NCI-H2227 (cell line): Measurements from ENCODE around the gene LYSMD2.

ENCODE experiments used
- DNase-seq: peaks from one replicate; lab custom pipeline; 2025; ENCODE audit not compliant: unreplicated experiment; lab: John Stamatoyannopoulos, UW

Gene LYSMD2

GRCh38 chr15:51752888-51753287 lies 15.4 kb upstream of the LYSMD2 start:
- DNase-seq = no peak

- peak; percentile 46 for DNase-seq
Observed at GRCh38 chr15:51751697-51752683, 14.5 kb upstream of the LYSMD2 start.

GRCh38 chr15:51750792-51751696 lies 13.6 kb upstream of the LYSMD2 start, which contains the start of gene TMOD2:
TMOD2 (plus strand) TSS chr15:51751597; CDS start chr15:51766442, 14,845 bp downstream.
- DNase-seq = peak; percentile 37

- no peak for DNase-seq
Observed at GRCh38 chr15:51750186-51750585, 12.7 kb upstream of the LYSMD2 start.

DNA sequence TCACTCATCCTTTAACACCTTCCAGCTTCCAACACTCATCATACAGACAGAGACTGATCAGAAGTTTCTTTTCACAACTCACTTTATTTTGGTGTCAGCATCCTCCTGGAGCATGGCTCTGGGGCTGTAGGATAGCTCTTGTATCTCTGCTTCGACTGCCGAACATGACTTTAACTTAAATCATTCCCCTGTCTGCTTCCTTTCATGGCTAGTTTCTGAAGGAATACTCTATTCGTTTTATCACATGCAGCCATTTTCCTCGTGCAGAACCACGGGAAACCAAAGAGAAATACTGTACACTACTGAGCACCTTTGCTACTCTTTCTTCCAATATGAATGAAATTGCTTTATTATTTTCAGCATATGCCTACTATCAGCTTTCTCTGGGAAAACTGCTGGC lies 11.9 kb upstream of the LYSMD2 start:
- DNase-seq = no peak

GRCh38 chr15:51739061-51739712 lies 1.7 kb upstream of the LYSMD2 start:
- no peak for DNase-seq

- no peak for DNase-seq
Observed at GRCh38 chr15:51738553-51738952, 1.1 kb upstream of the LYSMD2 start.

GRCh38 chr15:51736751-51737521 lies 519 bp downstream of the LYSMD2 start:
- peak; percentile 65 for DNase-seq

- DNase-seq = no peak
Observed at GRCh38 chr15:51736069-51736468, 1.4 kb downstream of the LYSMD2 start.

DNA sequence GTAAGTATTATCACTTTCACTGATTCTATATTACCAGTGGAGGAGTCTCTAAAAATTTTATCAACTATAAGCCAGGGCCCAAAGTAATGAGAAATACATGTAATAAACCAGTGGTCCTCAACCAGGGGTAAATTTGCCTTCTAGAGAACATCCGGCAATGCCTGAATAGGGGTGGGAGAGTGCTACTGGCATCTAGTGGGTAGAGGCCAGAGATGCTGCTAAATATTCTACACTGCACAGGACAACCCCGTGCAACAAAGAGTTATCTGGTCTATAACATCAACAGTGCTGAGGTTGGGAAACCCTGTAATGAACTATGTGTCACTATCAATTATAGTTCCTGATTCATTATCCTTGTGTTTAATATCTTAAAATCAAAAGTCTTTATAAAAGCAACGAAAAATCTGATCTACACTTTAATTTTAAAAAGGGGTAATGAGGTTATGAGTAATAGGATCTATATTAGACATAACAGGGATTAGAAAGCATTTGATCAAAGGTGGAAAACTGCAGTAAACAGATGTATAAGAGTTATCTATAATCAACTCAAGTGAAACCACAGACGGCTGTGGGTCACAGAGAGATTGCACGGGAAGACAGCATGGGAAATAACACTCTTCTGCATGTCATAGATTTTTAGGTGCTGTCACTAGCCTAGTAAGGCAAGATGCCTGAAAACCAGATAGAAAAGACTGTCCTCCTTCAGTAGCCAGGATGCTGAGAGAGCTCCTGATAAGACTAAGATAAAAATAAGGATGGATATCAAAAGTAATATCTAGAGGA lies 2.0 kb downstream of the LYSMD2 start:
- DNase-seq = no peak

DNA sequence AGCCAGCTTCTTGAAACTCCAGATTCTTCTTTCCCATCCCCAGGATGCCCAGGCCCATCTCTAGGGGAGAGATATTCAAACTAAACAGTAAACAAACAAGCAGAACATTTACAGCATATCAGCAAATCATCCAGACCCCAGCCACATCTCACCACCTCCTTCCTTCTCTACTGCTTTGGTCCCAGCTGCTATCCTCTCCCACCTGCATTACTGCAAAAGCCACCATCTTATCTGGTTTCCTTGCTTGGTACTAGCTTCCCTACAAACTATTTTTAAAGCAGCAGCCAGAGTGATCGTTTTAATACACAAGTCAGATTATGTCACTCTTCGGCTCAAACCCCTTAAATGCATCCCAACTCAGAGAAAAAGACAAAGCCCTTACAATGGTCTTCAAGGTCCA lies 4.8 kb downstream of the LYSMD2 start:
- DNase-seq = no peak

GRCh38 chr15:51731549-51732267 lies 5.7 kb downstream of the LYSMD2 start:
- DNase-seq = no peak

DNA sequence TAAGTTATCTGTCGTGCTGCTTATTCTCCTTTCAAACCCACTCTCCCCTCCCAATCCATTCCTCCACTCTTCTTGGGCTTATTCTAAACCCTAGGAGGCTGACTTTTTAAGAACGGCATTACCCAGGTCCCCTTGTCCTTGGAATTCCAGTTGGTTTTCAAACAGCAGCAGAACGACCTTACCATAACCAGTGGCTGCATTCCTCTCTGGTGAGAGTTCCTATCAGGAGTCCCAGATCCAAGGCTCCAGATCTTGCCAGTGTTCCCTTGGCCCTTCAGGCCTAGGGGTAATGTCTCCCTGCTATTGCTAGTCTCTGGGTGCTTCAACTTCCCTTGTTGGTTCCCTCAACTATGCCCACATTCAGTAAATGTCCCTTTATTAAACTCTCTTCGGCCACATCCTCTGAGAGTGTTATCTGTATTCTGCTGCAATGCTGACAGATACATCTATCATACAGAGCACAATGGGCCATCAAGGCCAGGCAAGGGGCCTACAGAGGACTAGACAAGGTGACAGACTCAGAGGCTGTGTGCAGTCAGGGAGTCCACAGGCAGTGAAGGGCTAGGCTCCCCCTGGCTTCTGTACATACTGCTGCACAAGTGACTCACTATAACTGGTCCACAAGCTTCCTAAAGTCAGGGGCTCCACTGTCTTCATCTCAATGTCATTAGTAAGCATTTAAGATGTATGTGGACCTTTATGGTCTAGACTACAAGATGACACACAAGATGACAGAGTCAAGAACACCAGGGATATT lies 10.1 kb downstream of the LYSMD2 start:
- DNase-seq = no peak

DNA sequence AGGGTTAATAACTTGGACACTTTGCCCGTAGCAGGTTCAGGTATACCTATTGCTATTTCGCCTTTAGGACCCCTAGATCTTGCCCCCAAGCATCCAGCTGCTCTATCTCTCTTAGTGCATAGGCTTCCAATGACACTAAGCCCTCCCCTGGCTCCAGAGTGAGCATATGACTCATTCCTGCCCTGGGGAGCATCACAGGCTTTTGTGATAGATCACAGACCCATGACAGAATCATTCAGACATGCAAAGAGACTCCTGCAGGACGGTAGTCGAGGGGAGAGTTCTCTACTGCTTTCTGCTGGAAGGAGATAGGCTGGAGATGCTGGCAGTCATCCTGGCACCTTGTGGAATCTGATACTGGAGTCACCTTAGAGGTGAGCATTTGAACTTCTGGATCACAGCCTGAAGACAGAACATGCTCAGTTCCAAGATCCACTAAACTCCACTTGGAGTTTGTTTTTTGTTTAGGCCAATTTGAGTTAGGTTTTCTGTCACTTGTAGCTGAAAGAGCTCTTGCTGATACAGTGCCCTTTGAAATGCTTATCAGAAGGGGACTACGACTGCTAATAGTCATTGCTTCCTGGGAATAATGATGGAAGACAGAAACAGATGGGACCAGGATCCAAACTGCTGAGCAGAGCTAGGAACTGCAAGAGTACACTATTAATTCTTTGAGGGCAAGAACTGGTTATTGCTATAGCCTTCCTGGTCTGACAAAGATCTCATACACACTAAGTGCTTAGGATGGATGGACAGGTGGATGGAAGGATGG lies 11.0 kb downstream of the LYSMD2 start:
- peak; percentile 10 for DNase-seq

- DNase-seq = no peak
Observed at GRCh38 chr15:51724673-51725072, 12.8 kb downstream of the LYSMD2 start.

DNA sequence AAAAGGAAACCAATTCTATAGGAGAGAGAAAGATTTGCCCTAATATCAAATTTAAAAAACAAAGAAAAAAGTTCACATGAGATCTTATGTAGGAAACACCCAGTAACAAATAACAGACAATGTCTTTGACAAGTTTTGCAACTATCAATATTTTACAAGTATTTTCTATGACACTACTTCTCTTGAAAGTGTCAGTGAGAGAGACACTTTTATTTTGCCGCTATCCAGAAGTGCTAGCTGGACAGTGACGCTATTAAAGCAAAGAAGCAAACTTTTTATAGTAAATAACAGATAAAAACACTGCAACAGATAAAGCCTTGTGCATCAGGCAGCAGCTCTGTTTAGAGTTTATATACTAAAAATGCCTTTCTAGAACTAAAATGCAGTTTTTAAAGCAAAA lies 13.3 kb downstream of the LYSMD2 start:
- no peak for DNase-seq

DNA sequence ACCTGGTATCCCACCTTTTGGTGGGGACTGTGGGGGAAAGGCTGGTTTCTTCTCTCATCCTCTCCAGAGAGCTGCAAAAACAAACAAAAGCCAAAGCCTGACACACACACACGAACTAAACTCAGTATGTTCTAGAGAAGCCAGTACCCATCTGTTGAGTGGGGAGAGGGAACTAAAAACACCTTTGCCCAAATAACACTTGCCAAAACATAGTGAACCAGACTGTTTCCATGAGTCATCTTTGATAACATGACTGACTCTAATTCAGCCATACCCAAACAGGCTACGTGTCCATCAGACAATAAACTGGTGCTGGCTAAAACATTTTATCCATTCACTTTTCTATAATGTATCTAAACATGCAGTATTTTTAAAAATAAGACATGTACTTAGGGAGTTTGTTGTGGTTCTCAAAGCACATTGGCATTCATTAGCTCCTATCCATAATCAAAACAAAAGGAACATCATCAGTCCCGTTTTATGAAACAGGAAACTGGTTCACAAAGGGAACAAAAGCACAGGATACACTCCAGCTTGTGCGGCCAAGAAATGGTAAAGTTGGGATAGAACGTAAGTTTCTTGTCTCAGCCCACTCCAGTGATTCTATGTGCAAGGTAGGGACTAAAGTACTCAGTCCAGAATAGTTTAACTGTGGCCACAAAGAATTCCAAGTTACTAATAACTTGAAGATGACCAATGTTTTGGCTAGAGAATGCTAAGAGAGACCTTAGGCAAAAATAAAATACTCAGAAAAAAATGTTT lies 16.1 kb downstream of the LYSMD2 start:
- no peak for DNase-seq
